Testis (tissue), 2 donors: ENCODE results near the gene LRRC47.

ENCODE experiments used
- CTCF ChIP-seq, 3 experiments: fragments of 450-650 bp in 2 of 3; fragments of 200-600 bp in 1 of 3; sonication (generic) in 1 of 3; IDR thresholded peaks; one replicate each; pipeline ENCODE4 v1.5.1; 2016 to 2019; ENCODE audit warnings: antibody characterized with exemption in 3 of 3, mild to moderate bottlenecking in 2 of 3, moderate library complexity in 1 of 3
- POLR2A ChIP-seq: fragments of 450-650 bp; IDR thresholded peaks from one replicate; pipeline ENCODE4 v1.6.1; 2017; ENCODE audit warnings: antibody characterized with exemption, mild to moderate bottlenecking, moderate library complexity

DNA sequence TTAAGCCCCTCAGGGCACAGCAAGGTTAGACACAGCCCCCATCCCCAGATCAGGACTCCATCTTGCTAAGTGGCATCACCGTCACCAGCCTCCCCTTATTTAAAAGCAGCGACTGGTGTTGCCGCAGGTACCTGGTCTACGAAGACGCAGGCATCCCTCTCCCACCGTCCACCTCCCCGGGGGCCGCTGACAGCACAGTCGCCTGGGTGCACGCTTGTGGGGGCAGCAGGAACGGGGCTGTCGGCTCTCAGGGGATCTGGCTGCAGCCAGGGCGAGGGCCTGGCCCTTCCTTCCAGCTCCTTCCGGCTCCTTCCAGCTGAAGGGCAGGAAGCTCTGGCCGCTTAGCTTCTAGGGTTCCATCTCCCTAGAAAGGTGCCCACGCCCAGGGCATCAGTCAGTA lies 61.7 kb downstream of the LRRC47 start:
- no peak for TF ChIP-seq CTCF (IDR thresholded peaks at IDR 0.05)
- no peak for TF ChIP-seq POLR2A
